LNCaP clone FGC (cell line): ENCODE measurements around the gene ITGA1.

Source experiments
- DNase-seq: peaks from one replicate; pipeline ENCODE4 v3.0.0-alpha.2; 2011; ENCODE audit warnings: low read depth
- H3K4me3 ChIP-seq: 2 replicates; pipeline ENCODE4 v1.5.1; 2011; ENCODE audit warnings: mild to moderate bottlenecking, low read depth, low read length, control low read depth
- TF ChIP-seq, protein P1 (sequence below): IDR thresholded peaks from 2 replicates; pipeline ENCODE4 v1.5.1; 2012; ENCODE audit warnings: mild to moderate bottlenecking; ENCODE audit not compliant: control insufficient read depth, insufficient read depth; ENCODE audit errors: extremely low read depth

ITGA1 gene

DNA sequence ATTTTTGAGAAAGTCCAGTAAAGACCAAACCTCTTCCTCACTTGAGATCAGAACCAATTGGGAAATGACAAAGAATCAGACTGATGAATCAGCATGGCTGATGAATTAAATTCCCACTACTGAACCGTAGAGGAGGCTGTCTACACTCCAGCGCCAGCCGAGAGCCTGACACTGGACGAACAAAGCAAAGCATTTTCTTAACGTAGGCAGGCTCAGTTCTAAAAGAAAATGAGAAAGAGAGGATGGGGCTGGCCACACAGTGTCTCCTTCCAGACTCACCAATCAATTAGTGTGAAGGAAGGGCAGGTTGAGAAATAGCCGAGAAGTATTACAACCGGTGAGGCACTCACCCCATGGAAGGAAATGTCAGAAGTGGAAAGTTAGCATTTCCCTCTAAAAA is 49.4 kb downstream of the ITGA1 start:
- no peak for DNase-seq
- H3K4me3 ChIP-seq = no peak overlapping the region
- TF ChIP-seq, protein P1, sequence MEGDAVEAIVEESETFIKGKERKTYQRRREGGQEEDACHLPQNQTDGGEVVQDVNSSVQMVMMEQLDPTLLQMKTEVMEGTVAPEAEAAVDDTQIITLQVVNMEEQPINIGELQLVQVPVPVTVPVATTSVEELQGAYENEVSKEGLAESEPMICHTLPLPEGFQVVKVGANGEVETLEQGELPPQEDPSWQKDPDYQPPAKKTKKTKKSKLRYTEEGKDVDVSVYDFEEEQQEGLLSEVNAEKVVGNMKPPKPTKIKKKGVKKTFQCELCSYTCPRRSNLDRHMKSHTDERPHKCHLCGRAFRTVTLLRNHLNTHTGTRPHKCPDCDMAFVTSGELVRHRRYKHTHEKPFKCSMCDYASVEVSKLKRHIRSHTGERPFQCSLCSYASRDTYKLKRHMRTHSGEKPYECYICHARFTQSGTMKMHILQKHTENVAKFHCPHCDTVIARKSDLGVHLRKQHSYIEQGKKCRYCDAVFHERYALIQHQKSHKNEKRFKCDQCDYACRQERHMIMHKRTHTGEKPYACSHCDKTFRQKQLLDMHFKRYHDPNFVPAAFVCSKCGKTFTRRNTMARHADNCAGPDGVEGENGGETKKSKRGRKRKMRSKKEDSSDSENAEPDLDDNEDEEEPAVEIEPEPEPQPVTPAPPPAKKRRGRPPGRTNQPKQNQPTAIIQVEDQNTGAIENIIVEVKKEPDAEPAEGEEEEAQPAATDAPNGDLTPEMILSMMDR = no peak

DNA sequence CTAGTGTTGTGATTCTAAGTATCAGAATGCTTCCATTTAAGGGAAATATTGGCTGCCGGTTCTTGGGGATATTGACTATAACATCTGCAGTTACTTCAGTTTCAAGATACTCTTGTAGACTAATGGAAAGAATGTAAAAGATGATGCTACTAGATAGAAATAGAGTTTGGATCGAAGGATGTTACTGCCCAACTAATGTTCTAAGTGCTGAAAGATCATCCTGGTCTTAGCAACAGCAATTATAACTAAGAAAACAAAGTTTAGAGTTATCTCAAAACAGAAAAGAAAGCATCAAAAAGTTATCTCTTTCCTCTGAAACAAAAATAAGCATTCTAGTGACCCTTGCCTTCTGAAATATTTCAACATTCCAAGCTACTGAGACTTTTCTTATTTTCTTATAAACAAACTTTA is 49.9 kb downstream of the ITGA1 start:
- no peak overlapping the region for H3K4me3 ChIP-seq
- DNase-seq = no peak
- TF ChIP-seq, protein P1 = no peak

DNA sequence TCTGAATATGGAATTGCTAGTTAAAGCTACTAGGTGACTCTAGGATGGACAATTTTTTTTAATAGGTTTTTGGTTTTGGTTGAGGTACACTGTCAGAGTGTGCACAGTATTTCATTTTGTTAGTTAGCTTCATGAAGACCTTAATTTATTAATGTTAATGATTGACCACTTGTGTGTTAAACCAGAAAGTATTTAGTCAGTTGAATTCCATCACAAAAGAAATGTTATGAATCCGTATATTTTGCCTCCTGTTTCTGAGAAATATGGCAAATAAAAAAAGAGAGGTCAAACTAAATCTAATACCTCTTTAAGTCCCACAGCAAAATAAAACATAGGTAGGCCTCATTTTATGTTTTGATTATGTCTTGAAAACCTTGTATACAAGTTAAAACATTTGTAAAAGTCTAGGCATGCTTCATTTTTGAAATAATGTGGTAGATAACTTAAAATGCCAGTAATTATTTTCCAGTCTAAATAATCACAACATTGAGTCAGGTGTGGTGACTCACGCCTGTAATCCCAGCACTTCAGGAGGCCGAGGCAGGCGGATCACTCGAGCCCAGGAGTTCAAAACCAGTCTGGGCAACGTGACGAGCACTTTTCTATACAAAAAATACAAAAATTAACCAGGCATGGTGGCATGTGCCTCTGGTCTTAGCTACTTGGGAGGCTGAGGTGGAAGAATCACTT is 50.8 kb downstream of the ITGA1 start:
- DNase-seq = no peak
- no peak overlapping the region for H3K4me3 ChIP-seq
- TF ChIP-seq, protein P1 = no peak

DNA sequence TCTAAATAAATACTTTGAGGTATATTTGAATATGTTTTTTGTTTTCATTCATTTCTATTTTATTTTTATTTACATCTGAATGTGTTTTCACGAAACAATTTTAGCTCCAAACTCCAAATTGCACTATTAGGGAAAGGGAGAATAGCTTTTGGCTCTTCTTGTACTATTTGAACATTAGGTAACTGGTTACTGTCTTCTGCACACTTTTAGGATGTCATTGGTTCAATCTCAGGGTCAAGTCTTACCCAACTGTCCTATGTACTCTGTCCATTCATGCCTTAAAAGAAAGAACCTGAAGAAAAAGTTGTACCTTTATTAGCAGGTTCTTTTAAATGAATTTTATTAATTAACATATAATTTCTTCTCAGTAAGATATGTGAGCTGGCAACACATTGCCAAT is 51.6 kb downstream of the ITGA1 start:
- DNase-seq = no peak
- no peak overlapping the region for H3K4me3 ChIP-seq
- TF ChIP-seq, protein P1 = no peak

DNA sequence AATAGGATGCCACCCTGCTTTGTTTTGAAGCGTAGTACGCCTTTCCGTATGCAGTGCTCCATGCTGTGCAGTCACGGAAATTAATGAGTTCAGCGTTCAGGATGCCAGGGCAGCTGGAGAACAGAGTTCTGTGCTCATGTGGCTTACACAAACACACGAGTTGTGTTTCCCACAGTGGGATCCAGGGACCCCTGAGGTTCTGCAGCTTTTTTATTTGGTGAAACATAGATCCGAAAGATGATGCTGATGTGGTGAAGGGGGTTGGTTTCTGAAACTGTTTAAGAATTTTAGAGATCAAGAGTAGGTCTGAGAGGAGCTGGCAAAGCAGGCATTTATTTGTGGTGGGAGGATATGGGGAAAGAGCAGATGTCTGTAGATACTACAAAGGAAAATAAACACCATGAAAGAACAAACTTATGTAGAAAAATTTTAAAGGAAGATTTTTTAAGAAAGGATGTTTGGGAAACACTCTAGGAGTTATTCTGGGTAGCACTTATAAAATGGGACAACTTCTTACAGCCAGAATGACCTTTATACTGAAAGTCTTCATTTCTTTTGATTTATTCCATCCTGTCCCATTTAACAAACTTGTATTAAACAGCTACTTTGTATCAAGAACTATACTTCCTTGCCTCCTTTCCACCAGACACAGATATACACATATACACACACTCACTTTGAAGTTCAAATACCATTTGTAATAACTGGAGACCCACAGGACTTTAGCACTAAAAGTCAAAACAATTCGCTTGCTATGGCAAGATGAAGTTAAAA is 52.7 kb downstream of the ITGA1 start:
- no peak for DNase-seq
- TF ChIP-seq, protein P1 = no peak
- no peak overlapping the region for H3K4me3 ChIP-seq

DNA sequence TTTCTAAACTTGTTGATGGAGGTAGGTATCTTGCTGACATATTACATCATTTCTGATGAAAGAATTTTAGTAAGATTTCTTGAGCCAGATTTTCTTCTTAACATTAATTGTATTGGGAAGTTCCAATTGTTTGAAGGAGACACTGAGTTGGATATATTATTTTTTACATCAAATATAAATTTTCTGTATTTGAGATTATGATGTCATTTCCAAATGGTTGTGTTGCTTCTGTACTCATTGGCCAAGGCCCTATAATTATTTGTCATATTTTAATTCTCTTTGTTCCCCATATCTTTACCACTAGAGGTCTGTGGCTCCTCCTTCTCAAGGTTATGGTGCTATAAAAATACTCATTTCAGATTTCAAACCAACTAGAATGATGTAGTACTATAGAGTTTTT is 53.4 kb downstream of the ITGA1 start:
- TF ChIP-seq, protein P1 = no peak
- DNase-seq = no peak

More for the DNA sequence above, 53.4 kb downstream of the ITGA1 start:
- H3K4me3 ChIP-seq = no peak overlapping the region
